ENCODE results near the gene CCDC3. TPM values are rescaled to one million over a fixed set of nuclear protein-coding genes. Genes with fewer than 3 reads are reported as not detected.

Gene CCDC3
- total RNA-seq, 2 experiments from 2014 or later, result 0.14 TPM; not detected in 1

DNA sequence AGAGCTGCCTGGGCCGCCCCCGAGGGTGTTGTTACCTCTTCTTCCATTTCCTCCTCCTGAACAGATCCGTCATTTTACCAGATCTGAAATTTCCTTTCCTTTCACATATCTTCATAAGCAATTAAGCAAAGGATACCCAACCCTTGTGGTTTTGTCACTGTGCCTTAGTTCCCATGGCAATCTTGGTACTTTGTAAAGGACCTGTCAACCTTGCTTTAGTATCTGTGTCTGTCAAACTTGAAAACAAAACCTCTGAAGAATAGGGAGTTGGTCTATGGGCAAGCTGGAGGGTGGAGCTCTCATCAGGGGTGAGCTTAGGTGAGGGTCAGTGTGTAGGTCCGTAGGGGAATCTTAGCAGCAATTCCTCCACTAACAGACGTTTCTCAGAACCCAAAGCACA is 25.4 kb upstream of the CCDC3 start:
- no peak for DNase-seq
- intact Hi-C loops (cut with micrococcal nuclease), result no loop called here
- peaks cover 26% of the 10 kb centered on the region for H3K9me3 Mint-ChIP-seq
- no peak overlapping the region for H3K4me3 Mint-ChIP-seq
- H3K27me3 Mint-ChIP-seq (ENCODE audit: low read depth), result peaks cover 23% of the 10 kb centered on the region
- H3K36me3 Mint-ChIP-seq (ENCODE audit: low read depth), result peaks cover 3% of the 10 kb centered on the region
- CTCF ChIA-PET, result interaction anchor here (0.6 kb wide), 1 partner anchor 73 kb away, joined by 3 read pairs; the partner anchor contains the start of gene OPTN
- no peak overlapping the region for H3K27ac Mint-ChIP-seq
- no peaks in the 10 kb centered on the region for H3K4me1 Mint-ChIP-seq (ENCODE audit: low read depth)

DNA sequence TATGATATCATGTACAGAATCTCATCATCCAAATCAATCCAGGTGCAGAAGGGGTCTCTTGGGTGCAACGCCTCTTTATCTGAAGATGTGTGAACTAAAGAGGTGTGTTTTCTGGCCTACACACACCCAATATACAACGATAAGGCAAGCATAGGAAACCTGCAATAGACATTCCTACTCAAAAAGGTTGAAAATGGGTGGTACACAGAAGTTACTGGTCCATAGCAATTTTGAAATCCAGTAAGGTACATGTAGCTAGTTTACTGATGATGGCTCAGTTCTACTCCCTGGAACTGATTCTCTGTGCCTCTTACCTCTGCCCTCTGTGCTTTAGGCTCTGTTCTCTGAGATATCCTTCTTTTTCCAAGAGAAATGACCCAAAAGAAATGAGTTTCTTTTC is 22.2 kb upstream of the CCDC3 start:
- no peak overlapping the region for H3K27ac Mint-ChIP-seq
- no peak overlapping the region for H3K4me3 Mint-ChIP-seq
- peaks cover 3% of the 10 kb centered on the region for H3K36me3 Mint-ChIP-seq (ENCODE audit: low read depth)
- CTCF ChIA-PET, result interaction anchor here (1.0 kb wide), 1 partner anchor 13 kb away, joined by 3 read pairs; no protein-coding TSS in a partner anchor
- peaks cover 19% of the 10 kb centered on the region for H3K27me3 Mint-ChIP-seq (ENCODE audit: low read depth)
- no peak for DNase-seq
- intact Hi-C loops (cut with micrococcal nuclease), result no loop called here
- H3K4me1 Mint-ChIP-seq (ENCODE audit: low read depth), result no peaks in the 10 kb centered on the region
- peaks cover 26% of the 10 kb centered on the region for H3K9me3 Mint-ChIP-seq

DNA sequence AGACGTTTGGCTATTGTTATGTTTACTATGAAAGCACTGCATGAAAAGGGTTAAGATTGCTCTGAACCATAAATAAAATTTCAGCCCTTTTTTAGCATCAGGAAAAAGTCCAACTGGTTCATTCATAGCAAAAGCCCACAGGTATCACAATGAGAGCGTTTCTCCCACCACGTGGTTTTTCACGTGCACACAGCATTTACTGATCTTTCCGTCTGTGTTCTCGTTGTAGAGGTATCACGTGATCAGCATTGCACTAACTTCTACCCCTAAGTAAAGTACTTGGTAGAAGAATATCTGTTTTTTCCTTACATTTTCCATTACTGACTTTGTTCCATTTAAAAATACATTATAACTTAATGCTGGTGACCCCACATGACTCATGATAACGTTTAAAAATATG is 17.8 kb upstream of the CCDC3 start:
- intact Hi-C loops (cut with micrococcal nuclease), result no loop called here
- H3K4me1 Mint-ChIP-seq (ENCODE audit: low read depth), result no peaks in the 10 kb centered on the region
- no peak for DNase-seq
- H3K36me3 Mint-ChIP-seq (ENCODE audit: low read depth), result peaks cover 1% of the 10 kb centered on the region
- H3K27ac Mint-ChIP-seq, result no peak overlapping the region
- no peak overlapping the region for H3K4me3 Mint-ChIP-seq
- H3K9me3 Mint-ChIP-seq, result peaks cover 18% of the 10 kb centered on the region
- peaks cover 8% of the 10 kb centered on the region for H3K27me3 Mint-ChIP-seq (ENCODE audit: low read depth)
- CTCF ChIA-PET, result no interaction called here

DNA sequence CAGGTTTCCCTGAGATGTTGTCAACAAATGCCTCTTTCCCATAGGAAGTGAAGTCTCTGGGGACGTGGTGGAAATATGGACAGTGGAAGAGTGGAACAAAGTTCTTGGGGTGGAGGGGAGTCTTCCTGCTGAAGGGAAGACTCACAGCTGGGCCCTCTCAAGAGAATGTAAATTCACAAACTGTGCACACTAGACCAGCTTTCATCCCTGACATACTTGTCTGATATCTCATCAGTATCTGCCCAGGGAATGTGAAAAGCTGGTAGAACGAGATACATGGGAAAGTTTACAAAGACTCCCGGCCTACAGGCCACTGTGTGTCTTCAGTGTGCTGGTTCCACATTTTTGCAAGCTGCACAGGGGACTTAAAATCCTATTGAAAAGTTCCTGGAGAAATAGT is 16.7 kb upstream of the CCDC3 start:
- Mint-ChIP-seq H3K4me1 (ENCODE audit: low read depth) (no peaks in the 10 kb centered on the region), H3K27ac (no peak overlapping the region), H3K36me3 (ENCODE audit: low read depth) (no peaks in the 10 kb centered on the region), H3K4me3 (no peak overlapping the region), H3K9me3 (peaks cover 9% of the 10 kb centered on the region), H3K27me3 (ENCODE audit: low read depth) (peaks cover 8% of the 10 kb centered on the region)
- intact Hi-C loops (cut with micrococcal nuclease), result no loop called here
- no peak for DNase-seq
- CTCF ChIA-PET, result interaction anchor here (0.7 kb wide), 1 partner anchor 138 kb away, joined by 3 read pairs; no protein-coding TSS in a partner anchor

DNA sequence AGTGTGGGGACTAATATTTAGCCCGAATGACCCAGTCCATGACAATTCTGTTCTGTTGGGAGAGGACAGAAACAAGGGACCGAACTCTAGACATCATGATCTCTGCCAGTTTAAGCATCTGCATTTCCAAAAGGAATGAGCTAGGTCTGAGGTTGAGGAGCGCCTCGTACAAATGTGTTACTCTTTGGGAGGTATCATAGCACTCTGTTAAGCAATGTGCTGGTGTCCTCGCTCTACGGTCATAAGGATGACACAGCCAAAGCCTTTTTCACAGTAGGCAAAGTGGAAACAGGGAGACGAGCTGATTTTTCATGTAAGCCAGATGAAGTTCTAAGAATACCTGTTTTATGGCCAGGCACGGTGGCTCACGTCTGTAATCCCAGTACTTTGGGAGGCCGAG is 15.4 kb upstream of the CCDC3 start:
- Mint-ChIP-seq H3K27ac (no peak overlapping the region), H3K4me3 (no peak overlapping the region), H3K9me3 (no peaks in the 10 kb centered on the region), H3K4me1 (ENCODE audit: low read depth) (no peaks in the 10 kb centered on the region), H3K27me3 (ENCODE audit: low read depth) (peaks cover 4% of the 10 kb centered on the region), H3K36me3 (ENCODE audit: low read depth) (no peaks in the 10 kb centered on the region)
- intact Hi-C loops (cut with micrococcal nuclease), result no loop called here
- DNase-seq, result no peak
- CTCF ChIA-PET, result no interaction called here

DNA sequence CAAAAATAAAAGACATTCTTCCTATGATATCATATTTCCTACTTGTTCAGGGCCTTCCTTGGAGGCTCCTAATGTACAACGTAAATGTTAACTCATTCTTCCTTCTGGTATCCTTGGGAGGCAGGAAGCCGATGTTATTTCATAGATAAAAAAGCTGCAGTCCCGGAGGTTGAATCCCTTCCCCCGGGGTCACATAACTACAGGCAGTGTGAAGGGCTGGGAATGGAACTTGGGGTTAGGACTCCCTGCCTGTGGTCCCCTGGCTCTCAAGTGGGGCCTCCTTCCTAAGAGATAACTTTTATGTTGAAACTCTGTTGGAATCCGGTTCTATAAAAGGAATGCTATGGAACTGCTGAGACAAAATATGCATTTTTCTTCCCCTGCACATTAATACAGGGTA is 14.9 kb upstream of the CCDC3 start:
- CTCF ChIA-PET, result interaction anchor here (0.5 kb wide), 1 partner anchor 59 kb away, joined by 3 read pairs; no protein-coding TSS in a partner anchor
- intact Hi-C loops (cut with micrococcal nuclease), result no loop called here
- no peak overlapping the region for H3K4me3 Mint-ChIP-seq
- H3K36me3 Mint-ChIP-seq (ENCODE audit: low read depth), result no peaks in the 10 kb centered on the region
- no peaks in the 10 kb centered on the region for H3K4me1 Mint-ChIP-seq (ENCODE audit: low read depth)
- DNase-seq, result no peak
- H3K27me3 Mint-ChIP-seq (ENCODE audit: low read depth), result peaks cover 6% of the 10 kb centered on the region
- no peak overlapping the region for H3K27ac Mint-ChIP-seq
- H3K9me3 Mint-ChIP-seq, result no peaks in the 10 kb centered on the region

DNA sequence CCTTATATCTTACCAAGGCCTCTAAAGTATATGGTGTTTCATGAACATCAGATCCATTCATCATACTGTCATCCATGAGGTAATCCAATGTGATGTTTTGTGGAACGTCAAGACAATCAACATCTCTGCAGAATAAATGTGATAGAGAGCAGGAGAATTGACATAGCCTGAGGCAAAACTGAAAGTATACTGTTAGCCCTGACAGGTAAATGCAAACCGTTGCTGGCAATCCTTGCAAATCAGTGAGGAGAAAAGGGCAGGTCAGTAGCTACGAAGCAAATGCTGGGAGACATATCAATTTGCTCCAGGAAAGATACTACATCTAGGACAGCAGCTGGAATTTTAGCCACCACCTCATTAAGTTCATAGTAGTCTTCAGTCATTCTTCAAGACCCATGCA is 4.5 kb upstream of the CCDC3 start:
- H3K27me3 Mint-ChIP-seq (ENCODE audit: low read depth), result peaks cover 44% of the 10 kb centered on the region
- no peak for DNase-seq
- H3K4me3 Mint-ChIP-seq, result no peak overlapping the region
- H3K36me3 Mint-ChIP-seq (ENCODE audit: low read depth), result no peaks in the 10 kb centered on the region
- intact Hi-C loops (cut with micrococcal nuclease), result no loop called here
- CTCF ChIA-PET, result no interaction called here
- no peaks in the 10 kb centered on the region for H3K9me3 Mint-ChIP-seq
- no peak overlapping the region for H3K27ac Mint-ChIP-seq
- peaks cover 1% of the 10 kb centered on the region for H3K4me1 Mint-ChIP-seq (ENCODE audit: low read depth)

DNA sequence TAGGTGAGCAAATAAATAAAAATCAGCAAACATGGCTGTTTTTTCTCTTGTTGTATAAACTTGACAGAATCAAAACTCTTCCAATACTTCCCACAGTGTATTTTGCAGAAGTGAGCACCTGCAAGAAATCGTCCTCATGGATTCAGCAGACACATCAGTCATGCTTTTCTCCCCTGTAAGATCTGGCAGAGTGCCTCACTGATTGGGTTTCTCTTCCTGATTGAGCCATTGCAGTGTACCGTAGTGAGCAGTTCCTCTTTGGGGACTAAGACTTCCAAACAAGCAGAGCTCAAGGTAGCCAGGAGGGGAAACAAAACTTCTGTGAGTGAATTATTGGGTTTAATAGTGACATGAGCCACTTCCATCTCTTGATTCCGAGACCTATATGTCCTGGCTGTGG is 2.2 kb upstream of the CCDC3 start:
- DNase-seq, result no peak
- intact Hi-C loops (cut with micrococcal nuclease), result loop anchor here (5.0 kb wide), 1 partner anchor 69 kb away; no protein-coding TSS in a partner anchor
- CTCF ChIA-PET, result no interaction called here
- H3K4me3 Mint-ChIP-seq, result no peak overlapping the region
- peaks cover 4% of the 10 kb centered on the region for H3K4me1 Mint-ChIP-seq (ENCODE audit: low read depth)
- H3K27ac Mint-ChIP-seq, result no peak overlapping the region
- peaks cover 58% of the 10 kb centered on the region for H3K27me3 Mint-ChIP-seq (ENCODE audit: low read depth)
- H3K9me3 Mint-ChIP-seq, result no peaks in the 10 kb centered on the region
- H3K36me3 Mint-ChIP-seq (ENCODE audit: low read depth), result no peaks in the 10 kb centered on the region

DNA sequence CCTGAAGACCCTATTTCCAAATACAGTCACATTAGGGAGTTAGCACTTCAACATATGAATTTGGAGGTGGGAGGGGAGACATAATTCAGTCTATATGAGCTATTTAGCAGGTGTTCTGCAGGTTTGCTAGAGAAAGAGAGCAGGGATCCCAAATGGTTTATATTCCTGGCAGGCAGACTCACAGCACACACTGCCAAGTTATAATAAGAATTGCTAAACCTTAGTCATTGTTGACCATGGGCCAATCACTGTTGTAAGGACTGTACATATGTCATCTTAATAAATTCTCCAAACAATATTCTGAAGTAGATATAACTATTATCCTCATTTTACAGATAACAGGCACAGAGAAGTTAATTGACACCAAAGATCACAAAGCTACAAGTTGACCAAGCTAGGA is 1.5 kb upstream of the CCDC3 start:
- DNase-seq, result no peak
- H3K27me3 Mint-ChIP-seq (ENCODE audit: low read depth), result peaks cover 56% of the 10 kb centered on the region
- no peaks in the 10 kb centered on the region for H3K36me3 Mint-ChIP-seq (ENCODE audit: low read depth)
- peaks cover 4% of the 10 kb centered on the region for H3K4me1 Mint-ChIP-seq (ENCODE audit: low read depth)
- CTCF ChIA-PET, result no interaction called here
- intact Hi-C loops (cut with micrococcal nuclease), result loop anchor here (5.0 kb wide), 1 partner anchor 69 kb away; no protein-coding TSS in a partner anchor
- H3K4me3 Mint-ChIP-seq, result no peak overlapping the region
- no peak overlapping the region for H3K27ac Mint-ChIP-seq
- H3K9me3 Mint-ChIP-seq, result no peaks in the 10 kb centered on the region

DNA sequence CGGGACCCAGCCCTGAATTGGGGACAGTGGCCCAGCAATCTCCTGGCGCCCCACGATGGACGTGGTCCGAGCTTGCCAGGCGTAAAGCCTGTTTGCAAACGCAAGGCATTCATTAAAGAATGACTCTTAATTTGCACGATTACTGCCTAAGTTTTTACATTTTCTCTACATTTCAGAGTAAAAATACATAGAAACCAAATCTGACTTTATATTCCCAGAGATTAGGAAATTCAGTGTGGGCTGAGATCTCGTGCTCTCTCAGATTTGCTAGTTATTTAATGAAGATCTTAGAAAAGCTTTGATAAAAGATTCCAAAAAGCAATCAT is 337 bp upstream of the CCDC3 start:
- no peaks in the 10 kb centered on the region for H3K36me3 Mint-ChIP-seq (ENCODE audit: low read depth)
- H3K9me3 Mint-ChIP-seq, result no peaks in the 10 kb centered on the region
- CTCF ChIA-PET, result interaction anchor here (0.7 kb wide), 1 partner anchor 67 kb away, joined by 3 read pairs; no protein-coding TSS in a partner anchor
- H3K27me3 Mint-ChIP-seq (ENCODE audit: low read depth), result peaks cover 55% of the 10 kb centered on the region
- intact Hi-C loops (cut with micrococcal nuclease), result loop anchor here (5.0 kb wide), 1 partner anchor 70 kb away; no protein-coding TSS in a partner anchor
- H3K27ac Mint-ChIP-seq, result no peak overlapping the region
- peaks cover 4% of the 10 kb centered on the region for H3K4me1 Mint-ChIP-seq (ENCODE audit: low read depth)
- no peak overlapping the region for H3K4me3 Mint-ChIP-seq
- DNase-seq, result no peak

DNA sequence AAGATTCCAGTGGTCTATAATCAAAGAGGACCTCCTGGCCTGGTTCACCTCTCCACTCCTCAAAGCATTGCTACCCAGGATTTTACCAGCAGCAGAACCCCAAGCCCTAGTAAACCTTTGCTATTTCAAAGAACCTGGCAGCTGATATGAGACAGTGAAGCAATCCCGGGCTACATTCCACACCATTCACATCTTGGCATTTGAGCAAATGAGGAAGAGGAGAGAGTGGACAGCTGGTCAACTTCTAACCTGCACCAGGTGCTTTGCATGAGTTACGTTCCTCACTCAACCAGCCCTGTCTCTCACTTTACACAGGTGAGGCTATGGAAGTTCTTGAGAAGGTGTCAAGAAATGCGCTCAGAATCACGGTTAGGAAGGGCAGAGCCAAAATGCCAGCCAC is 1.1 kb downstream of the CCDC3 start:
- no peaks in the 10 kb centered on the region for H3K36me3 Mint-ChIP-seq (ENCODE audit: low read depth)
- CTCF ChIA-PET, result no interaction called here
- peaks cover 53% of the 10 kb centered on the region for H3K27me3 Mint-ChIP-seq (ENCODE audit: low read depth)
- H3K4me3 Mint-ChIP-seq, result no peak overlapping the region
- no peak for DNase-seq
- H3K4me1 Mint-ChIP-seq (ENCODE audit: low read depth), result peaks cover 4% of the 10 kb centered on the region
- intact Hi-C loops (cut with micrococcal nuclease), result loop anchor here (5.0 kb wide), 1 partner anchor 72 kb away; no protein-coding TSS in a partner anchor
- no peak overlapping the region for H3K27ac Mint-ChIP-seq
- H3K9me3 Mint-ChIP-seq, result no peaks in the 10 kb centered on the region

DNA sequence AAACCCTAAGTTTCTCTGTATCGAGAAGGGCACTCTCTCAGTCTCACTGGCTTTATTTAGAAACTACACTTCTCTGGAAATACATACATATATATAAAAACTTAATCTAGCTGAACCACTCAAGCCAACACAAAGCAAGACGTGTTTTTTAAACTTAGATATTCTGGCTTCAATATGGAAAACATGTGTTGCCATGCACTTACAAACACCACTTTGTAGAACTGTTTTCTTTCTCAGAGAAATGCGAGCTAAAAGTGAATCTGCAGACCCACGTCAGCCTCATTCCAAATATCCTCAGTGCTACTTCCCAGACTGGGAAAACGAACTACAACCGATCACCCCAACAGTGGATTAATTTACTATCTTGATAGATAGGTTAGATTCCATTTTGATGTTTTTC is 1.7 kb downstream of the CCDC3 start:
- peaks cover 4% of the 10 kb centered on the region for H3K4me1 Mint-ChIP-seq (ENCODE audit: low read depth)
- intact Hi-C loops (cut with micrococcal nuclease), result loop anchor here (5.0 kb wide), 1 partner anchor 72 kb away; no protein-coding TSS in a partner anchor
- no peaks in the 10 kb centered on the region for H3K9me3 Mint-ChIP-seq
- DNase-seq, result no peak
- no peak overlapping the region for H3K27ac Mint-ChIP-seq
- H3K27me3 Mint-ChIP-seq (ENCODE audit: low read depth), result peaks cover 48% of the 10 kb centered on the region
- CTCF ChIA-PET, result interaction anchor here (0.6 kb wide), 1 partner anchor 98 kb away, joined by 3 read pairs; no protein-coding TSS in a partner anchor
- H3K4me3 Mint-ChIP-seq, result no peak overlapping the region
- no peaks in the 10 kb centered on the region for H3K36me3 Mint-ChIP-seq (ENCODE audit: low read depth)

DNA sequence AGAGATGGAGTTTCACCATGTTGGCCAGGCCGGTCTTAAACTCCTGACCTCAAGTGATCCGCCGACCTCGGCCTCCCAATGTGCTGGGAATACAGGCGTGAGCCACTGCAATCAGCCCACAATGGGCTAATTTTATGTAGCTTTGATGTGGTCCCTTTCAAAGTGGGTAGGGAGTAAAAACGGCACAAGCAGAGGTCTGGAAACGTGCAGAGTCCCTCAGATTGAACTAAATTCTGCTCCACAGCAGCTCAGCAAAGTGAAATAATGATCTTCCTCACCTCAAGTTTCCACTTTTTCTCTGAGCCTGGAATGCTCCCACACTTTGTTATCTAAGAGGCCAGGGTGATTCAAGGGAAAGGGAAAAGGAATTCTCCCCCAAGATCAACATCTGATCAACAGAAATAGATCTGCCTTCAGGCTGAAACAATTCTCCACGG is 6.1 kb downstream of the CCDC3 start:
- Mint-ChIP-seq H3K27me3 (ENCODE audit: low read depth) (peaks cover 26% of the 10 kb centered on the region), H3K27ac (no peak overlapping the region), H3K4me3 (no peak overlapping the region), H3K9me3 (no peaks in the 10 kb centered on the region), H3K4me1 (ENCODE audit: low read depth) (no peaks in the 10 kb centered on the region), H3K36me3 (ENCODE audit: low read depth) (no peaks in the 10 kb centered on the region)
- CTCF ChIA-PET, result interaction anchor here (0.6 kb wide), 1 partner anchor 984 kb away, joined by 4 read pairs; no protein-coding TSS in a partner anchor
- intact Hi-C loops (cut with micrococcal nuclease), result no loop called here
- DNase-seq, result no peak
